Measurements from ENCODE around the gene METTL1. TPM values are rescaled to one million over a fixed set of nuclear protein-coding genes. Genes with fewer than 3 reads are reported as not detected.

Gene METTL1
- total RNA-seq, 1 donor from 2014 or later, result 6.8 TPM

- H3K27ac ChIP-seq (replicated peaks), result no peak overlapping the region
- H3K36me3 ChIP-seq, result peaks cover 78% of the 10 kb centered on the region
- H3K9me3 ChIP-seq (replicated peaks), result no peaks in the 10 kb centered on the region
- H3K4me1 ChIP-seq, result peaks cover 7% of the 10 kb centered on the region
- no peaks in the 10 kb centered on the region for H3K27me3 ChIP-seq (ENCODE audit: low read depth)
- no peak overlapping the region for H3K4me3 ChIP-seq
- no peak for DNase-seq
- no peak for TF ChIP-seq CTCF (IDR thresholded peaks at IDR 0.05; ENCODE audit: borderline replicate concordance)
- intact Hi-C loops (cut with micrococcal nuclease), result loop anchor here (10.0 kb wide), 1 partner anchor 98 kb away; no protein-coding TSS in a partner anchor
These were observed 34.8 kb upstream of the METTL1 start for GRCh38 chr12:57806677-57807076.

- peaks cover 7% of the 10 kb centered on the region for H3K4me1 ChIP-seq
- no peak overlapping the region for H3K4me3 ChIP-seq
- peak; percentile 50 for DNase-seq
- peak; percentile 88 for TF ChIP-seq CTCF (IDR thresholded peaks at IDR 0.05; ENCODE audit: borderline replicate concordance)
- intact Hi-C loops (cut with micrococcal nuclease), result loop anchor here (10.0 kb wide), 1 partner anchor 101 kb away; no protein-coding TSS in a partner anchor
- no peaks in the 10 kb centered on the region for H3K27me3 ChIP-seq (ENCODE audit: low read depth)
- peaks cover 78% of the 10 kb centered on the region for H3K36me3 ChIP-seq
- no peaks in the 10 kb centered on the region for H3K9me3 ChIP-seq (replicated peaks)
- H3K27ac ChIP-seq (replicated peaks), result peak overlapping the region; percentile 23
These were observed 31.5 kb upstream of the METTL1 start for GRCh38 chr12:57803319-57803893.

- H3K4me3 ChIP-seq, result no peak overlapping the region
- peaks cover 7% of the 10 kb centered on the region for H3K4me1 ChIP-seq
- intact Hi-C loops (cut with micrococcal nuclease), result loop anchor here (10.0 kb wide), 1 partner anchor 102 kb away; no protein-coding TSS in a partner anchor
- no peak for DNase-seq
- no peak overlapping the region for H3K27ac ChIP-seq (replicated peaks)
- no peaks in the 10 kb centered on the region for H3K27me3 ChIP-seq (ENCODE audit: low read depth)
- no peaks in the 10 kb centered on the region for H3K9me3 ChIP-seq (replicated peaks)
- peaks cover 71% of the 10 kb centered on the region for H3K36me3 ChIP-seq
- no peak for TF ChIP-seq CTCF (IDR thresholded peaks at IDR 0.05; ENCODE audit: borderline replicate concordance)
These were observed 30.7 kb upstream of the METTL1 start for GRCh38 chr12:57802607-57803006.

- H3K27me3 ChIP-seq (ENCODE audit: low read depth), result no peaks in the 10 kb centered on the region
- peaks cover 67% of the 10 kb centered on the region for H3K36me3 ChIP-seq
- no peak for TF ChIP-seq CTCF (IDR thresholded peaks at IDR 0.05; ENCODE audit: borderline replicate concordance)
- no peak overlapping the region for H3K27ac ChIP-seq (replicated peaks)
- peaks cover 7% of the 10 kb centered on the region for H3K4me1 ChIP-seq
- intact Hi-C loops (cut with micrococcal nuclease), result loop anchor here (10.0 kb wide), 1 partner anchor 104 kb away; no protein-coding TSS in a partner anchor
- H3K4me3 ChIP-seq, result no peak overlapping the region
- DNase-seq, result no peak
- no peaks in the 10 kb centered on the region for H3K9me3 ChIP-seq (replicated peaks)
These were observed 29.1 kb upstream of the METTL1 start for GRCh38 chr12:57800965-57801364.

- intact Hi-C loops (cut with micrococcal nuclease), result no loop called here
- Histone ChIP-seq H3K36me3 (peaks cover 88% of the 10 kb centered on the region), H3K27ac (replicated peaks) (no peak overlapping the region)
These were observed 26.0 kb upstream of the METTL1 start for GRCh38 chr12:57797933-57798332.

More at GRCh38 chr12:57797933-57798332, 26.0 kb upstream of the METTL1 start:
- no peak for TF ChIP-seq CTCF (IDR thresholded peaks at IDR 0.05; ENCODE audit: borderline replicate concordance)
- no peak for DNase-seq
- Histone ChIP-seq H3K4me1 (no peaks in the 10 kb centered on the region), H3K4me3 (no peak overlapping the region), H3K27me3 (ENCODE audit: low read depth) (no peaks in the 10 kb centered on the region), H3K9me3 (replicated peaks) (no peaks in the 10 kb centered on the region)
